ENCODE data around the gene IL20RB. TPM values are rescaled to one million over a fixed set of nuclear protein-coding genes. Genes with fewer than 3 reads are reported as not detected.

IL20RB gene
- total and polyA plus RNA-seq, 2 of the 4 experiments (the other 2 are of a cell fraction): 0.72 to 0.97 TPM

DNA sequence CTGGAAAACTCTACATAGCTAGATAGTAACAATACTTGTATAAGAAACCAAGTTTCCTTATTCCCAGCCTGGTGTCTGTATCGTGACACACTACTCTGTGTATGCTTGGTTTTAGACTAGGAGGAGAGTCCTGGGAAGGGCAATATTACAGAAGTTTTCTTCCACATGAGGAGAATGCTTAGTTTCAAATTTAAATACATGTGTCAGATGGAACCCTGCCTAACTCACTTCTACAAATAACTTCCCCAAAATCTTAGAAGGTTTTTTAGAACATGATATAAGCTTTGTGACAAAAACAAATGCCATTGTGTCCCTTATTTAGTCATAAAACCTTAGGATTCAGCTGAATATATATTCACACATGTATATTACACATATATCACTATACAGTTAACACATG lies 7.2 kb upstream of the IL20RB start:
- H3K4me2 ChIP-seq (ENCODE audit: low read depth, low read length): no peak overlapping the region
- H3K9ac ChIP-seq (ENCODE audit: low read depth, low read length): no peak overlapping the region
- no TSS peak for BruUV-seq (replicated peaks)
- no peak overlapping the region for H4K91ac ChIP-seq (ENCODE audit: insufficient read depth, low read depth, low read length)
- H2AK9ac ChIP-seq (replicated peaks; ENCODE audit: low read depth, low read length, poor library complexity): no peak overlapping the region
- no peak overlapping the region for H3K23ac ChIP-seq (ENCODE audit: low read depth, low read length)
- H3K18ac ChIP-seq (ENCODE audit: low read depth, low read length): no peak overlapping the region
- H3K9me3 ChIP-seq (ENCODE audit: control insufficient read depth, insufficient read depth, low read length): no peaks in the 10 kb centered on the region
- H3K4ac ChIP-seq (ENCODE audit: low read depth, low read length): no peak overlapping the region
- no peak overlapping the region for H2BK15ac ChIP-seq (ENCODE audit: low read depth, low read length)
- WGBS, 2 experiments (ENCODE audit: extremely low coverage in 2 of 2, insufficient read length in 1 of 2): no CpG with 5 or more reads among the region's 1 CpG
- H3K4me3 ChIP-seq (ENCODE audit: insufficient read depth, low read depth, low read length): no peak overlapping the region
- no peak overlapping the region for H4K8ac ChIP-seq (ENCODE audit: low read depth in 2 of 2, low read length in 2 of 2)
- dilution Hi-C loops (cut with HindIII; ENCODE audit: low sequenced_read_pairs, unreplicated experiment) (no loop called here), intact Hi-C loops (cut with micrococcal nuclease) (no loop called here), in situ Hi-C loops (cut with MboI; ENCODE audit: low sequenced_read_pairs) (no loop called here)
- no peak for TF ChIP-seq CHD1 (IDR thresholded peaks at IDR 0.05; ENCODE audit: low read depth, low read length)
- TF ChIP-seq FOS (IDR thresholded peaks at IDR 0.05; ENCODE audit: low read depth, low read length): no peak
- no peak for TF ChIP-seq SMC3 (IDR thresholded peaks at IDR 0.05; ENCODE audit: low read depth, low read length)
- no peak for TF ChIP-seq BHLHE40 (IDR thresholded peaks at IDR 0.05; ENCODE audit: low read depth, low read length)
- no peak for TF ChIP-seq CEBPB (IDR thresholded peaks at IDR 0.05; ENCODE audit: low read depth, low read length)
- no peak for TF ChIP-seq MAFK (IDR thresholded peaks at IDR 0.05; ENCODE audit: low read depth, low read length)
- TF ChIP-seq RCOR1 (IDR thresholded peaks at IDR 0.05; ENCODE audit: insufficient replicate concordance, low read length): no peak
- TF ChIP-seq POLR2A (IDR thresholded peaks at IDR 0.05; ENCODE audit: low read depth, low read length): no peak
- TF ChIP-seq RAD21 (IDR thresholded peaks at IDR 0.05; ENCODE audit: low read length): no peak
- TF ChIP-seq USF2 (IDR thresholded peaks at IDR 0.05; ENCODE audit: low read depth, low read length): no peak
- no peak for TF ChIP-seq MAZ (IDR thresholded peaks at IDR 0.05; ENCODE audit: borderline replicate concordance, low read depth, low read length)
- TF ChIP-seq, protein P1, sequence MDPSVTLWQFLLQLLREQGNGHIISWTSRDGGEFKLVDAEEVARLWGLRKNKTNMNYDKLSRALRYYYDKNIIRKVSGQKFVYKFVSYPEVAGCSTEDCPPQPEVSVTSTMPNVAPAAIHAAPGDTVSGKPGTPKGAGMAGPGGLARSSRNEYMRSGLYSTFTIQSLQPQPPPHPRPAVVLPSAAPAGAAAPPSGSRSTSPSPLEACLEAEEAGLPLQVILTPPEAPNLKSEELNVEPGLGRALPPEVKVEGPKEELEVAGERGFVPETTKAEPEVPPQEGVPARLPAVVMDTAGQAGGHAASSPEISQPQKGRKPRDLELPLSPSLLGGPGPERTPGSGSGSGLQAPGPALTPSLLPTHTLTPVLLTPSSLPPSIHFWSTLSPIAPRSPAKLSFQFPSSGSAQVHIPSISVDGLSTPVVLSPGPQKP (IDR thresholded peaks at IDR 0.05; ENCODE audit: borderline replicate concordance, low read depth, low read length): no peak
- TF ChIP-seq MXI1 (IDR thresholded peaks at IDR 0.05; ENCODE audit: borderline replicate concordance, low read depth, low read length): no peak
- H3K56ac ChIP-seq (ENCODE audit: extremely low read depth, insufficient read depth, low read length): no peak overlapping the region
- peaks cover 10% of the 10 kb centered on the region for H3K9me1 ChIP-seq (ENCODE audit: insufficient read depth, low read length)
- CTCF ChIA-PET: interaction anchor here (0.6 kb wide), 1 partner anchor 1733 kb away, joined by 7 read pairs; no protein-coding TSS in a partner anchor
- peaks cover 1% of the 10 kb centered on the region for H3K36me3 ChIP-seq (ENCODE audit: control insufficient read depth, insufficient read depth, low read length)
- no peak overlapping the region for H3K14ac ChIP-seq (replicated peaks; ENCODE audit: low read depth, low read length)
- H2AFZ ChIP-seq (replicated peaks; ENCODE audit: low read length, poor library complexity): no peak overlapping the region
- no peaks in the 10 kb centered on the region for H3K27me3 ChIP-seq (ENCODE audit: control insufficient read depth, insufficient read depth, low read length)
- no peak overlapping the region for H2BK120ac ChIP-seq (ENCODE audit: low read depth, low read length)
- ATAC-seq (ENCODE audit: low read depth): no peak
- H4K20me1 ChIP-seq (ENCODE audit: insufficient read depth, low read length): no peaks in the 10 kb centered on the region
- POLR2A ChIA-PET (ENCODE audit: unreplicated experiment): no interaction called here
- no peak for DNase-seq
- no peak overlapping the region for H4K5ac ChIP-seq (ENCODE audit: low read depth, low read length)
- no peak overlapping the region for H2AK5ac ChIP-seq (ENCODE audit: low read depth, low read length)
- no peak overlapping the region for H3K27ac ChIP-seq (ENCODE audit: insufficient read depth, low read length)
- H3K79me1 ChIP-seq (ENCODE audit: low read depth in 1 of 2, low read length in 2 of 2): peaks cover 19 to 32% of the 10 kb centered on the region in 2 experiments
- H2BK5ac ChIP-seq (ENCODE audit: low read depth, low read length, poor library complexity, severe bottlenecking): no peak overlapping the region
- H3K4me1 ChIP-seq (ENCODE audit: control insufficient read depth, insufficient read depth, low read length): peaks cover 12% of the 10 kb centered on the region
- H2BK20ac ChIP-seq (ENCODE audit: low read depth, low read length): no peak overlapping the region

All from IMR-90 (cell line).